A673 (cell line): ENCODE results near the gene NTNG2. TPM values are rescaled to one million over a fixed set of nuclear protein-coding genes. Genes with fewer than 3 reads are reported as not detected.

Source experiments
- BruUV-seq: library from RNA; stranded (reverse); fragments of 400-500 nt; replicated peaks from 2 replicates; lab custom pipeline; 2021; lab: Mats Ljungman, UMichigan
- CTCF ChIA-PET: fragments of 300-600 bp; sonication (Branson Sonifier 250); formaldehyde crosslinking; loops from one replicate; lab custom pipeline; 2022; ENCODE audit warnings: antibody characterized with exemption; lab: Charles Lee
- POLR2A ChIA-PET: fragments of 300-600 bp; sonication (Branson Sonifier 250); formaldehyde crosslinking; loops from one replicate; lab custom pipeline; 2022; ENCODE audit warnings: antibody characterized with exemption; ENCODE audit not compliant: low non-redundant PET; lab: Charles Lee
- DNase-seq: peaks from one replicate; pipeline ENCODE4 v3.0.0-alpha.2; 2015; ENCODE audit warnings: low spot score
- H3K27ac ChIP-seq: fragments of 200-600 bp; sonication (generic); 2 replicates; pipeline ENCODE4 v1.5.1; 2016; ENCODE audit warnings: mixed run types, low read depth, mild to moderate bottlenecking, mixed read lengths, antibody characterized with exemption, low read length; ENCODE audit not compliant: poor library complexity, severe bottlenecking
- H3K27me3 ChIP-seq: fragments of 200-600 bp; sonication (generic); replicated peaks from 2 replicates; pipeline ENCODE4 v1.6.1; 2017; ENCODE audit warnings: mixed run types, low read depth, mild to moderate bottlenecking, mixed read lengths, antibody characterized with exemption, low read length; ENCODE audit not compliant: insufficient read depth, poor library complexity
- H3K36me3 ChIP-seq: fragments of 200-600 bp; sonication (generic); 2 replicates; pipeline ENCODE4 v1.6.1; 2016; ENCODE audit warnings: mixed run types, mild to moderate bottlenecking, mixed read lengths, antibody characterized with exemption, low read length; ENCODE audit not compliant: insufficient read depth, poor library complexity, severe bottlenecking
- H3K4me1 ChIP-seq: fragments of 200-600 bp; sonication (generic); 2 replicates; pipeline ENCODE4 v1.6.1; 2017; ENCODE audit warnings: mixed run types, mild to moderate bottlenecking, mixed read lengths, antibody characterized with exemption, low read length; ENCODE audit not compliant: insufficient read depth, poor library complexity, severe bottlenecking
- H3K4me3 ChIP-seq: fragments of 200-600 bp; sonication (generic); 2 replicates; pipeline ENCODE4 v1.5.1; 2016; ENCODE audit warnings: low read depth, mixed run types, mild to moderate bottlenecking, mixed read lengths, low read length; ENCODE audit not compliant: poor library complexity, severe bottlenecking
- H3K9me3 ChIP-seq: fragments of 200-600 bp; sonication (generic); 2 replicates; pipeline ENCODE4 v1.6.1; 2016; ENCODE audit warnings: mixed run types, low read depth, mild to moderate bottlenecking, mixed read lengths, antibody characterized with exemption, low read length; ENCODE audit not compliant: poor library complexity, severe bottlenecking
- CTCF ChIP-seq: fragments of 300-800, 200-600 bp; sonication (generic); conservative IDR thresholded peaks from 2 replicates; pipeline ENCODE4 v1.5.1; 2017; ENCODE audit warnings: low read depth, mild to moderate bottlenecking, antibody characterized with exemption, low read length, moderate library complexity, mixed read lengths
- EZH2 ChIP-seq: fragments of 200-600 bp; sonication (generic); IDR thresholded peaks from 2 replicates; pipeline ENCODE4 v1.6.1; 2017; ENCODE audit warnings: borderline replicate concordance, low read depth, mild to moderate bottlenecking, mixed read lengths, antibody characterized with exemption, low read length; ENCODE audit not compliant: poor library complexity, severe bottlenecking
- intact Hi-C: fragments of 100-400 bp; cut with micrococcal nuclease; formaldehyde crosslinking; loops from one replicate; pipeline ENCODE4 v1.10.0; 2022; ENCODE audit not compliant: unreplicated experiment
- total RNA-seq: library from RNA; stranded (reverse); gene quantifications from 2 replicates; pipeline ENCODE4 v1.2.3, GENCODE V29; 2021

NTNG2 gene
- total RNA-seq, 1 experiment from 2014 or later, result 1.5 TPM

- Histone ChIP-seq H3K36me3 (no peaks in the 10 kb centered on the region), H3K27ac (no peak overlapping the region), H3K4me1 (no peaks in the 10 kb centered on the region), H3K27me3 (peaks cover 43% of the 10 kb centered on the region), H3K4me3 (no peak overlapping the region), H3K9me3 (no peaks in the 10 kb centered on the region)
- intact Hi-C loops, result no loop called here
- TF ChIP-seq EZH2 (no peak), CTCF (no peak)
- CTCF ChIA-PET, result no interaction called here
- no peak for DNase-seq
- POLR2A ChIA-PET, result no interaction called here
- BruUV-seq, result no TSS peak
Observed at GRCh38 chr9:132152231-132152630, 9.6 kb upstream of the NTNG2 start.

GRCh38 chr9:132154863-132155567 is 6.8 kb upstream of the NTNG2 start:
- no peak overlapping the region for H3K4me3 ChIP-seq
- no peaks in the 10 kb centered on the region for H3K36me3 ChIP-seq
- no peaks in the 10 kb centered on the region for H3K9me3 ChIP-seq
- H3K4me1 ChIP-seq, result no peaks in the 10 kb centered on the region
- ChIA-PET POLR2A (no interaction called here), CTCF (no interaction called here)
- no peak overlapping the region for H3K27ac ChIP-seq
- no TSS peak for BruUV-seq
- DNase-seq, result no peak
- TF ChIP-seq EZH2 (no peak), CTCF (no peak)
- peaks cover 25% of the 10 kb centered on the region for H3K27me3 ChIP-seq
- intact Hi-C loops, result no loop called here

DNA sequence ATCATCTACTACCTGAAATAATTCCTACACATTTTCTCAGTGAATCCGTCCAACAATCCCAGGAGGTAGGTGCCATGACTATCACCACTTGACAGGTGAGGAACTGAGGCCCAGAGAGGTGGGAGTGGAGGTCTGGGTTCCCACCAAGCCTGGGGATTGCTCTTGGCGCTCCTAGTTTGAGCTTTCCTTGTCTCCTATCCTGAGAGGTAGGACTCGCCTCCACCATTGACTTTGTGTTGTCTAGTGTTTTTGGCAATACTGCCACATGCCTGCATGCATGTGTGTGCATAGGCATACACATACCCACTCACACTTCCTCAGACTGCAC is 6.3 kb upstream of the NTNG2 start:
- ChIA-PET POLR2A (no interaction called here), CTCF (no interaction called here)
- H3K27me3 ChIP-seq, result peaks cover 25% of the 10 kb centered on the region
- H3K36me3 ChIP-seq, result no peaks in the 10 kb centered on the region
- H3K27ac ChIP-seq, result no peak overlapping the region
- no peak for DNase-seq
- intact Hi-C loops, result no loop called here
- H3K4me3 ChIP-seq, result no peak overlapping the region
- TF ChIP-seq CTCF, result no peak
- no peak for TF ChIP-seq EZH2
- no TSS peak for BruUV-seq
- H3K9me3 ChIP-seq, result no peaks in the 10 kb centered on the region
- H3K4me1 ChIP-seq, result peaks cover under 1% of the 10 kb centered on the region
